PC-3 (cell line): ENCODE measurements around the gene DBF4B.

Experiments used
- CTCF ChIP-seq: fragments of 300-600 bp; sonication (generic); conservative IDR thresholded peaks from 2 replicates; pipeline ENCODE4 v1.5.1; 2017; ENCODE audit warnings: antibody characterized with exemption, low read depth, mild to moderate bottlenecking, low read length
- EZH2 ChIP-seq: fragments of 300-600 bp; sonication (generic); IDR thresholded peaks from one replicate; pipeline ENCODE4 v1.6.1; 2017; ENCODE audit warnings: antibody characterized with exemption, mild to moderate bottlenecking, low read length; ENCODE audit not compliant: unreplicated experiment
- EZH2phosphoT487 ChIP-seq: fragments of 300-600 bp; sonication (generic); IDR thresholded peaks from 2 replicates; pipeline ENCODE4 v1.6.1; 2018; ENCODE audit warnings: mild to moderate bottlenecking, antibody characterized with exemption, low read length, borderline replicate concordance

DNA sequence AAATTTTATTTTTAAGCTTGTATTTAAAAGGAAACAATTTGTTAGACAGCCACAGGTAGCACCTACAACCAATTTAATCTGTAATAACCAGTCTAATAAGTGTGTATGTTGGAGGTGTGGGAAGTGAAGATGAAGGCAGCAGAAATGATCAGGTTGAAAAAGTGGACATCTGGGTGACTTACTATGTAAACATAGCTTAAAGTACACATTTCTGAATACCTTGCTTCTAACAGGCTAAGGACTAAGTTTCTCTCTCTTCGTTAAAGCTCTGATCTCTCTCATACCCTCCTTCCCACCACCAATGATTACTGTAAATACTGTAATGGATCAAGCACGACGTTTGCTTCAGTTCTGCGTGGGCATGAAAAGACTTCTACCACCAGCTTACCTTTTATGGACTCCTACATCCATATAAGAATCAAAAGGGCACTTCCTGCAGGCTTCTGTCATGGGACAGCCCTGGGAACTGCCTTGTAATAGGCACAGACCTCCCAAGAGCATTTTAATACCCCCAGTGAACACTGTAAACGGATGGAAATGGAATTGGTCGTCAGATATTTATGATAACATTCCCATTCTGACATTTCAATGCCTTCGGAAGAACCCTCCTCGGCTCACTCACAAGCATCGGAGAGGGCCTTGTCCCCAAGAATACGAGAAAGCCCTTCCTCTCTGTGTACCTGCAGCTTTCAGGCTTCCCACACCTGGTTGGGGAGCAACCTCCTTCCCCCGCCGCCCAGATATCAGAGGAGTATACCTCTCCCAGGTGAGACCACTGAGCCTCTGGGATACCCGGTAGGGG lies 19.6 kb upstream of the DBF4B start:
- TF ChIP-seq EZH2 (no peak), CTCF (no peak), EZH2phosphoT487 (no peak)
